Measurements from ENCODE around the gene ANKRD28. TPM values are rescaled to one million over a fixed set of nuclear protein-coding genes. Genes with fewer than 3 reads are reported as not detected.

ANKRD28 gene
- total RNA-seq, 2 donors from 2014 or later: 33.4 to 37.1 TPM

GRCh38 chr3:15787526-15787925 lies 10.3 kb downstream of the ANKRD28 start:
- peaks cover 3% of the 10 kb centered on the region for H3K9me3 Mint-ChIP-seq
- WGBS, 2 experiments (ENCODE audit: insufficient coverage in 1 of 2, insufficient read length in 1 of 2): 60% methylated on average over 1 of the region's 1 CpG; no CpG with 5 or more reads in 1 of the 2 experiments
- H3K4me1 Mint-ChIP-seq: no peaks in the 10 kb centered on the region

GRCh38 chr3:15783361-15783969 lies 14.3 kb downstream of the ANKRD28 start:
- no peak for DNase-seq
- H3K4me3 ChIP-seq (ENCODE audit: low read length): no peak overlapping the region
- Mint-ChIP-seq H3K4me1 (peaks cover 6% of the 10 kb centered on the region), H3K9me3 (no peaks in the 10 kb centered on the region), H3K4me3 (no peak overlapping the region), H3K27ac (no peak overlapping the region), H3K27me3 (ENCODE audit: insufficient read depth) (no peaks in the 10 kb centered on the region), H3K36me3 (ENCODE audit: low read depth) (no peaks in the 10 kb centered on the region)
- 98% methylated on average over 4 of the region's 4 CpGs; no CpG with 5 or more reads in 1 of the 2 experiments for WGBS, 2 experiments (ENCODE audit: insufficient coverage in 1 of 2, insufficient read length in 1 of 2)
- TF ChIP-seq CTCF (conservative IDR thresholded peaks at IDR 0.05): no peak
- no peak overlapping the region for H3K27ac ChIP-seq (ENCODE audit: low read depth, low read length)
- no peaks in the 10 kb centered on the region for H3K4me1 ChIP-seq (ENCODE audit: control insufficient read depth, insufficient read depth, low read length)
- H3K9ac ChIP-seq (ENCODE audit: extremely low read depth, low read length, poor library complexity, severe bottlenecking): no peak overlapping the region
- H3K36me3 ChIP-seq (ENCODE audit: control insufficient read depth, insufficient read depth, low read length): no peaks in the 10 kb centered on the region
- no peaks in the 10 kb centered on the region for H3K27me3 ChIP-seq (ENCODE audit: control insufficient read depth, insufficient read depth, low read length, poor library complexity, severe bottlenecking)
- no peaks in the 10 kb centered on the region for H3K9me3 ChIP-seq (ENCODE audit: control insufficient read depth, low read length)

More at GRCh38 chr3:15787526-15787925, 10.3 kb downstream of the ANKRD28 start:
- H3K9me3 ChIP-seq (ENCODE audit: control insufficient read depth, low read length): no peaks in the 10 kb centered on the region
- H3K27me3 ChIP-seq (ENCODE audit: control insufficient read depth, insufficient read depth, low read length, poor library complexity, severe bottlenecking): no peaks in the 10 kb centered on the region
- H3K36me3 ChIP-seq (ENCODE audit: control insufficient read depth, insufficient read depth, low read length): no peaks in the 10 kb centered on the region
- H3K4me3 Mint-ChIP-seq: no peak overlapping the region
- H3K9ac ChIP-seq (ENCODE audit: extremely low read depth, low read length, poor library complexity, severe bottlenecking): no peak overlapping the region
- no peak for DNase-seq
- TF ChIP-seq CTCF (conservative IDR thresholded peaks at IDR 0.05): no peak
- no peaks in the 10 kb centered on the region for H3K4me1 ChIP-seq (ENCODE audit: control insufficient read depth, insufficient read depth, low read length)
- no peaks in the 10 kb centered on the region for H3K27me3 Mint-ChIP-seq (ENCODE audit: insufficient read depth)
- H3K36me3 Mint-ChIP-seq (ENCODE audit: low read depth): peaks cover 23% of the 10 kb centered on the region
- no peak overlapping the region for H3K27ac ChIP-seq (ENCODE audit: low read depth, low read length)
- no peak overlapping the region for H3K4me3 ChIP-seq (ENCODE audit: low read length)
- no peak overlapping the region for H3K27ac Mint-ChIP-seq

- Mint-ChIP-seq H3K9me3 (no peaks in the 10 kb centered on the region), H3K36me3 (ENCODE audit: low read depth) (no peaks in the 10 kb centered on the region), H3K27me3 (ENCODE audit: insufficient read depth) (no peaks in the 10 kb centered on the region), H3K27ac (no peak overlapping the region), H3K4me1 (peaks cover 9% of the 10 kb centered on the region), H3K4me3 (no peak overlapping the region)
- Histone ChIP-seq H3K27ac (ENCODE audit: low read depth, low read length) (no peak overlapping the region), H3K9ac (ENCODE audit: extremely low read depth, low read length, poor library complexity, severe bottlenecking) (no peak overlapping the region), H3K9me3 (ENCODE audit: control insufficient read depth, low read length) (no peaks in the 10 kb centered on the region), H3K4me3 (ENCODE audit: low read length) (no peak overlapping the region), H3K4me1 (ENCODE audit: control insufficient read depth, insufficient read depth, low read length) (peaks cover 5% of the 10 kb centered on the region), H3K36me3 (ENCODE audit: control insufficient read depth, insufficient read depth, low read length) (no peaks in the 10 kb centered on the region), H3K27me3 (ENCODE audit: control insufficient read depth, insufficient read depth, low read length, poor library complexity, severe bottlenecking) (no peaks in the 10 kb centered on the region)
- TF ChIP-seq CTCF (conservative IDR thresholded peaks at IDR 0.05): no peak
- no peak for DNase-seq
- 92 to 96% methylated on average over 2 of the region's 2 CpGs for WGBS, 2 experiments (ENCODE audit: insufficient coverage in 1 of 2, insufficient read length in 1 of 2)
Measured at GRCh38 chr3:15782429-15782828, 15.3 kb downstream of the ANKRD28 start.
